H1 (cell line): ENCODE data around the gene CDH2. TPM values are rescaled to one million over a fixed set of nuclear protein-coding genes. Genes with fewer than 3 reads are reported as not detected.

ENCODE experiments used
- CTCF ChIA-PET: fragments of 300-600 bp; sonication (Branson Sonifier 250); formaldehyde crosslinking; loops from one replicate; lab custom pipeline; 2021; ENCODE audit not compliant: partially characterized antibody; lab: Charles Lee
- POLR2A ChIA-PET: fragments of 300-600 bp; sonication (Branson Sonifier 250); formaldehyde crosslinking; loops from one replicate; lab custom pipeline; 2021; ENCODE audit warnings: inconsistent platforms; ENCODE audit not compliant: partially characterized antibody; lab: Charles Lee
- DNase-seq, 2 experiments: peaks; one replicate each; pipeline versions ENCODE4 v3.0.0 to v3.0.0-alpha.2; 2010 to 2022; ENCODE audit warnings: low spot score in 2 of 2, low read depth in 1 of 2, mixed read lengths in 1 of 2
- FAIRE-seq: peaks from 2 replicates; lab custom pipeline; 2011; peaks lifted over from hg19 to GRCh38; lab: Jason Lieb, UNC
- H2AFZ ChIP-seq: 2 replicates; pipeline ENCODE4 v1.8.1; 2012; ENCODE audit warnings: low read length, inconsistent platforms
- H2AK5ac ChIP-seq: 2 replicates; pipeline ENCODE4 v1.6.1; 2013; ENCODE audit warnings: low read depth, low read length
- H2BK120ac ChIP-seq: replicated peaks from 2 replicates; pipeline ENCODE3; 2013; ENCODE audit warnings: low read depth, low read length, inconsistent platforms
- H2BK12ac ChIP-seq: 2 replicates; pipeline ENCODE4 v1.6.1; 2013; ENCODE audit warnings: low read depth, low read length
- H2BK15ac ChIP-seq: 2 replicates; pipeline ENCODE4 v1.6.1; 2013; ENCODE audit warnings: low read length
- H2BK20ac ChIP-seq: 2 replicates; pipeline ENCODE4 v1.6.1; 2013; ENCODE audit warnings: low read length
- H2BK5ac ChIP-seq: 2 replicates; pipeline ENCODE4 v1.6.1; 2013; ENCODE audit warnings: low read depth, low read length
- H3K14ac ChIP-seq: 2 replicates; pipeline ENCODE4 v1.6.1; 2013; ENCODE audit warnings: inconsistent platforms; ENCODE audit not compliant: insufficient read length
- H3K18ac ChIP-seq: 2 replicates; pipeline ENCODE4 v1.6.1; 2013; ENCODE audit warnings: low read length; ENCODE audit errors: extremely low read depth
- H3K23ac ChIP-seq: 2 replicates; pipeline ENCODE4 v1.6.1; 2013; ENCODE audit warnings: inconsistent platforms; ENCODE audit not compliant: insufficient read length
- H3K23me2 ChIP-seq: 2 replicates; pipeline ENCODE4 v1.6.1; 2013; ENCODE audit warnings: low read depth, low read length
- H3K27ac ChIP-seq: 2 replicates; pipeline ENCODE4 v1.6.1; 2011; ENCODE audit warnings: low read depth, low read length, inconsistent platforms
- H3K27me3 ChIP-seq, 4 experiments: replicated peaks in 1 of 4; 1 replicate in 1 of 4; 2 replicates in 3 of 4; pipeline versions ENCODE4 v1.6.1 to v1.8.1; 2011 to 2013; ENCODE audit warnings: low read length in 3 of 4, mild to moderate bottlenecking in 3 of 4, inconsistent platforms in 2 of 4, mixed read lengths in 2 of 4, moderate library complexity in 1 of 4; ENCODE audit not compliant: control insufficient read depth in 3 of 4, insufficient read depth in 3 of 4; ENCODE audit errors: extremely low read depth in 1 of 4
- H3K36me3 ChIP-seq, 4 experiments: 2 replicates each; pipeline versions ENCODE4 v1.6.1 to v1.8.1; 2011 to 2013; ENCODE audit warnings: mild to moderate bottlenecking in 4 of 4, low read length in 3 of 4, moderate library complexity in 2 of 4, control low read depth in 1 of 4, inconsistent platforms in 1 of 4; ENCODE audit not compliant: insufficient read depth in 4 of 4, control insufficient read depth in 2 of 4
- H3K4ac ChIP-seq: replicated peaks from 2 replicates; pipeline ENCODE3; 2013; ENCODE audit warnings: low read length, low read depth, mixed read lengths, inconsistent platforms; ENCODE audit not compliant: insufficient read length
- H3K4me1 ChIP-seq, 4 experiments: replicated peaks in 1 of 4; 1 replicate in 1 of 4; 2 replicates in 3 of 4; pipeline versions ENCODE4 v1.6.1 to v1.8.1; 2011 to 2013; ENCODE audit warnings: low read length in 3 of 4, inconsistent platforms in 2 of 4, mixed read lengths in 1 of 4; ENCODE audit not compliant: insufficient read depth in 4 of 4, control insufficient read depth in 3 of 4
- H3K4me2 ChIP-seq, 2 experiments: 2 replicates each; pipeline versions ENCODE4 v1.6.1 to v1.8.1; 2011 to 2013; ENCODE audit warnings: low read depth in 2 of 2, low read length in 2 of 2, control low read depth in 1 of 2, inconsistent platforms in 1 of 2, mild to moderate bottlenecking in 1 of 2; ENCODE audit not compliant: insufficient read depth in 1 of 2
- H3K4me3 ChIP-seq, 4 experiments: fragments of 200-600, 300-600 bp in 1 of 4; sonication (generic), shearing (Covaris generic), sonication (Bioruptor Twin) in 1 of 4; 2 replicates each; pipeline versions ENCODE4 v1.5.1 to v1.8.1; 2011 to 2016; ENCODE audit warnings: low read length in 4 of 4, low read depth in 3 of 4, control low read depth in 2 of 4, inconsistent platforms in 2 of 4, mild to moderate bottlenecking in 2 of 4, mixed read lengths in 1 of 4, moderate library complexity in 1 of 4; ENCODE audit not compliant: insufficient read depth in 2 of 4; ENCODE audit errors: extremely low read depth in 1 of 4
- H3K56ac ChIP-seq: replicated peaks from 2 replicates; pipeline ENCODE3; 2013; ENCODE audit warnings: low read depth, mild to moderate bottlenecking, mixed read lengths, low read length, inconsistent platforms; ENCODE audit not compliant: insufficient read length
- H3K79me1 ChIP-seq: 2 replicates; pipeline ENCODE4 v1.6.1; 2013; ENCODE audit warnings: low read depth, low read length, control low read depth
- H3K79me2 ChIP-seq, 2 experiments: 2 replicates each; pipeline versions ENCODE4 v1.6.1 to v1.8.1; 2012 to 2013; ENCODE audit warnings: low read length in 2 of 2, mild to moderate bottlenecking in 2 of 2, inconsistent platforms in 1 of 2; ENCODE audit not compliant: insufficient read depth in 2 of 2, control insufficient read depth in 1 of 2
- H3K9ac ChIP-seq, 4 experiments: replicated peaks in 1 of 4; 1 replicate in 1 of 4; 2 replicates in 3 of 4; pipeline versions ENCODE4 v1.6.1 to v1.8.1; 2011 to 2013; ENCODE audit warnings: low read depth in 3 of 4, low read length in 3 of 4, control low read depth in 2 of 4, mild to moderate bottlenecking in 2 of 4, moderate library complexity in 2 of 4, inconsistent platforms in 1 of 4; ENCODE audit errors: extremely low read depth in 1 of 4
- H3K9me3 ChIP-seq, 2 experiments: 2 replicates each; pipeline versions ENCODE4 v1.6.1 to v1.8.1; 2012 to 2013; ENCODE audit warnings: mild to moderate bottlenecking in 2 of 2, moderate library complexity in 2 of 2, control low read depth in 1 of 2, inconsistent platforms in 1 of 2, low read depth in 1 of 2, low read length in 1 of 2, mixed read lengths in 1 of 2; ENCODE audit not compliant: insufficient read depth in 2 of 2
- H4K20me1 ChIP-seq, 2 experiments: replicated peaks in 1 of 2; 2 replicates each; pipeline versions ENCODE3 to v1.8.1; 2011 to 2013; ENCODE audit warnings: inconsistent platforms in 2 of 2, low read length in 2 of 2, mild to moderate bottlenecking in 1 of 2; ENCODE audit not compliant: insufficient read depth in 2 of 2, control insufficient read depth in 1 of 2
- H4K5ac ChIP-seq: 2 replicates; pipeline ENCODE4 v1.6.1; 2013; ENCODE audit warnings: low read length, low read depth, mixed read lengths, inconsistent platforms; ENCODE audit not compliant: insufficient read length
- H4K8ac ChIP-seq: 2 replicates; pipeline ENCODE4 v1.8.0; 2013; ENCODE audit warnings: mild to moderate bottlenecking, moderate library complexity, low read length, inconsistent platforms; ENCODE audit not compliant: insufficient read depth; ENCODE audit errors: extremely low read depth
- H4K91ac ChIP-seq: replicated peaks from 2 replicates; pipeline ENCODE3; 2013; ENCODE audit warnings: low read length, mixed read lengths, inconsistent platforms; ENCODE audit not compliant: insufficient read length
- ZNF274 ChIP-seq: IDR thresholded peaks from 2 replicates; pipeline ENCODE4 v1.7.0; 2012; ENCODE audit warnings: low read length, borderline replicate concordance; ENCODE audit errors: extremely low read depth
- whole genome bisulfite sequencing, 2 experiments: shearing (Covaris generic) in 1 of 2; methylation state at CpG; one replicate each; pipeline versions ENCODE4 v1.1.6 to v1.1.7; 2013 to 2015; ENCODE audit warnings: low lambda C conversion rate in 2 of 2, mixed read lengths in 2 of 2, inconsistent platforms in 1 of 2, low coverage in 1 of 2, missing lambda C conversion rate in 1 of 2; ENCODE audit not compliant: insufficient replicate concordance in 2 of 2, insufficient coverage in 1 of 2, insufficient read length in 1 of 2; ENCODE audit errors: extremely low coverage in 1 of 2, missing lambda C conversion rate in 1 of 2; 5-methylcytosine and 5-hydroxymethylcytosine counted together
- polyA plus RNA-seq, 7 experiments: library from polyadenylated mRNA; depleted of rRNA in 3 of 7; stranded (reverse) in 5 of 7; unstranded in 2 of 7; fragments of >200 nt in 5 of 7; fragments of 200-250 nt in 2 of 7; gene quantifications; 1 replicate in 5 of 7; 2 replicates in 1 of 7; 4 replicates in 1 of 7; pipeline versions ENCODE4 v1.2.1 to v1.2.3, GENCODE V29; 2011 to 2013; ENCODE audit warnings: missing spikeins in 2 of 7, mixed read lengths in 2 of 7
- total RNA-seq: library from RNA; stranded (reverse); fragmentation: NEBNext Ultra II Directional; extraction: Animal tissue kit (Norgen Biotek cat#: 25700); gene quantifications from 2 replicates; pipeline ENCODE4 v1.2.1, GENCODE V29; 2021

Gene CDH2
- total and polyA plus RNA-seq, 2 of the 8 experiments (the other 6 are each of a cell fraction or from before 2014, with no cell fraction given) = 15.0 to 56.5 TPM

GRCh38 chr18:27970321-27970720 lies 206.6 kb downstream of the CDH2 start:
- Histone ChIP-seq H3K4ac (no peak overlapping the region), H3K9ac (no peak overlapping the region), H3K36me3 (no peaks in the 10 kb centered on the region), H4K8ac (no peak overlapping the region), H4K5ac (no peak overlapping the region), H3K14ac (no peak overlapping the region), H3K4me1 (peaks cover 0 to under 1% (median 0%) of the 10 kb centered on the region in 4 experiments; a peak in 2 of 7 replicates), H2BK120ac (no peak overlapping the region), H3K27ac (no peak overlapping the region), H3K18ac (no peak overlapping the region), H2BK12ac (no peak overlapping the region), H3K9me3 (no peaks in the 10 kb centered on the region), H3K79me1 (no peaks in the 10 kb centered on the region), H2AK5ac (no peak overlapping the region), H2BK5ac (no peak overlapping the region), H3K79me2 (no peaks in the 10 kb centered on the region), H3K27me3 (no peaks in the 10 kb centered on the region), H3K56ac (no peak overlapping the region), H3K23me2 (no peaks in the 10 kb centered on the region), H3K23ac (no peak overlapping the region), H3K4me2 (no peak overlapping the region), H2BK20ac (no peak overlapping the region), H4K20me1 (no peaks in the 10 kb centered on the region), H2BK15ac (no peak overlapping the region), H3K4me3 (no peak overlapping the region), H2AFZ (no peak overlapping the region), H4K91ac (no peak overlapping the region)
- DNase-seq (no peak), FAIRE-seq (no peak)
- TF ChIP-seq ZNF274 = no peak
- WGBS, 2 experiments = 83% methylated on average over 1 of the region's 1 CpG; no CpG with 5 or more reads in 1 of the 2 experiments
- ChIA-PET CTCF (no interaction called here), POLR2A (no interaction called here)
